NCI-H2081 (cell line): ENCODE results near the gene TEX12.
A peak's percentile ranks its signal among the peaks of the same experiment; 100 is the strongest.
"Not testable (repeated sequence)": the region's sequence is repeated elsewhere in the genome, so short reads cannot be mapped to it uniquely, and the experiment has no call there.

Experiments used
- DNase-seq, 2 experiments: peaks; one replicate each; lab custom pipeline; 2025; lab: John Stamatoyannopoulos, UW

Gene TEX12

DNA sequence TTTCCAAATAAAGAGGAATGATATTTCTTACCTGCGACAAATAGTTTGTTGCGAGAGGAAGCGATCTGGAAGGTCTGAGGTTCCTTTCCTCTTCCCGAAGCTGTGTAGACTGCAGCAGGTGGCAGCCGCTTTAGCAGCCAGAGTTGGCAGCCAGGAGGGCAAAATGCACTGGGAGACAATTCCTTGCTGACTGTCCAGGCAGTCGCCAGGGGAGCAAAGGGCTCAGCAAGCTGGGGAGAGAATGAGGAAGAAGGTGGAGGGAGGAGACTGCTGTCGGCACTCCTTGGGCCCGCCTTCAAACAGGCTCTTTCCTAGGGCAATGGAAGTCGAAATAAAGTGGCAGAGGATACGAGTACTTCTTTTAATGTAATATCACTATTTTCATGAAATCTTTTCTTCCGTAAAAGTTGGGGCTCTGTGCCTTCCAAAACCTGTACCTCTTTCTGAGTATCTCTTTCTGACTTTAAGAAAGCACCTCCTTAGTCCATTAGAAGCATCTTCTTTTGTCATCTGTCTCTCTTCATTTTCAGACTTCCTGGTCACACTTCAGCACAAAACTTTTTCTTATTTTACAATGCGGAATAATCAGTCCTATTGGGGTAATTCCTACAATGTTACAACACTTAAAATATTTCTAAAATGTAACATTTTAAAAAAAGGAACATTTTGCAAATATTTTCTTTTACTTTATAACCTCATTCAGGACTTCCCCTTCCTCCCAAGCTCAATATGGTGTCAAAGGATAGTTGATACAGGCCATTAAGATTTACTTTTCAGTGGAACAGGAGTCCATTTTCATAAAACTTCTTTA, 3.1 kb upstream of the TEX12 start, which contains the start of gene IL18:
IL18 (minus strand) TSS at position 220 of the 811 bp plus-strand sequence. CDS start 9,041 bp downstream, outside the sequence.
- no peak for DNase-seq

DNA sequence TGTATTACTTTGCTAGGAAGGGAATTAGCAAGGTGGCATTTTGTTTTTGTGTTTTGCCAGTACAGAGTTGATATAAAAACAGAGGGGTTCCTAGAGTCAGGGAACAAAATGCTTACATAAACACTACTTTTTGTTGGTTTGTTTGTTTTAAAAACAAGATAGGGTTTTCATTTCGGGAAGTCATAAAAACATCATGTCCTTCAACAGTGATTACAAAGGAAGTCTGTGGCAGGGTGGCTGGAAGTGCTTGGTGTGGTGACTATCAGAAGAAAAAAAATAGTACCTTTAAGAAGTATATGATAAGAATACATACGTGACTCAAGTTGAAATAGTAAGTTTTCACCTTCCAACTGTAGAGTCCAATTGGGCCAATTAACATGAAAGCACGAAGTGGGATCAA, 2.1 kb upstream of the TEX12 start:
- no peak for DNase-seq

DNA sequence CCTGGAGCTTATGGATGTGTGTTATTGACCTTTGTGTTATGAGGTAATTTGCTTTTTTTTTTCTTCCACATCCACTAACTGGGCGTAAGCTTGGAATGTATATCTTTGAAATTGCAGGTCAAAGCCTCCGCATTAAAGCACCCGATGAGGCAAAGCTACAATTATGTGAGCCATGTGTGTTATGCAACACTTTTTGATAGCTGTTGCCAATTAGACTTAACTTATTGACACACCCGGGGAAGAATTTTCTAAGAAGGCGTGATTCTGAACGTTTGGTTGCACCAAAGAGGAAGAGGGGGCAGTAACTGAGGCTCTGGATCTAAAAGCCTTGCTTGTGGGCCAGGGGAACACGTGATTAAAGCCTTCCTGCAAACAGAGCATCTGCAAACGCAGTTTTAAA, 610 bp upstream of the TEX12 start:
- no peak for DNase-seq

DNA sequence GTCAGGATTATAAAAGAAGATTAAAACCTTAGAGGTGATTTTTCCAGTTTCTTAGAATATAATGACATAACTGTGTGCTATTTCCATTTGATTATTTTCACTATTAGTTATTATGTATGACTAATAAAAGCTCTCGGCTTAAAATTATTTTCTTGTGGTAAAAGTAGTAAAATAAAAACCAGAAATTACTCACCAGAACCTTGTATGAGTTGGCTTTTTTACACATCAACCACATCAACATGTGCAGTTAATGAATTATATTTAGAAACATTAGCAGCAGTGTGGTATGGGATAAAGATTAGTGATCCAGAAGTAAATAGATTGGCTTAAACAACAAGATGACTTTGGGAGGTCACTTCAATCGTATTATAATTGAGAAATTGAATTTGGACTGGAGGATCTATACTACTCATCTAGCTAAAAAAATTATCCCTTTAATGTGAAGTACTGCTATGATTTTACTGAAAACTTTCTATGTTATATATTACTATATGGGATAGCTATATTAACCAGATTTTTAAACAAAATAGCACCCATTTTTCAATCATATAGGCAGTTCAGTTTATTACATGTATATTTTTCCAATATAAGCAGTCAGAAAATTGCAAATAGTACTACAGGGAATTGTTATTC, 5.3 kb downstream of the TEX12 start:
- no peak for DNase-seq

DNA sequence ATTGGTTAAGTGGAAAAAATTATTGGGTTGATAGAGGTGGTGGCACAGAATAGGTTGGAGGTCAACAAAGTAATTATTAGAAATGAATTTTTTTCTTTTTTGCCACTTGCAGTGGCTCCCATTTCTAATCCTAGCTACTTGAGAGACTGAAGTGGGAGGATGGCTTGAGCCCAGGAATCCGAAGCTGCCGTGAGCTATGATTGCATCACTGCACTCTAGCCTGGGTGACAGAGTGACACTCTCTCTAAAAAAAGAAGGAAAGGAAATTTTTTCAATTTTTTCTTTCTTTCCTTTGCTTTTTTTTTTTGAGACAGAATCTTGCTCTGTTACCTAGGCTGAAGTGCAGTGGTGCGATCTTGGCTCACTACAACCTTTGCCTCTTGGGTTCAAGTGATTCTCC, 6.0 kb downstream of the TEX12 start:
- DNase-seq: no peak

DNA sequence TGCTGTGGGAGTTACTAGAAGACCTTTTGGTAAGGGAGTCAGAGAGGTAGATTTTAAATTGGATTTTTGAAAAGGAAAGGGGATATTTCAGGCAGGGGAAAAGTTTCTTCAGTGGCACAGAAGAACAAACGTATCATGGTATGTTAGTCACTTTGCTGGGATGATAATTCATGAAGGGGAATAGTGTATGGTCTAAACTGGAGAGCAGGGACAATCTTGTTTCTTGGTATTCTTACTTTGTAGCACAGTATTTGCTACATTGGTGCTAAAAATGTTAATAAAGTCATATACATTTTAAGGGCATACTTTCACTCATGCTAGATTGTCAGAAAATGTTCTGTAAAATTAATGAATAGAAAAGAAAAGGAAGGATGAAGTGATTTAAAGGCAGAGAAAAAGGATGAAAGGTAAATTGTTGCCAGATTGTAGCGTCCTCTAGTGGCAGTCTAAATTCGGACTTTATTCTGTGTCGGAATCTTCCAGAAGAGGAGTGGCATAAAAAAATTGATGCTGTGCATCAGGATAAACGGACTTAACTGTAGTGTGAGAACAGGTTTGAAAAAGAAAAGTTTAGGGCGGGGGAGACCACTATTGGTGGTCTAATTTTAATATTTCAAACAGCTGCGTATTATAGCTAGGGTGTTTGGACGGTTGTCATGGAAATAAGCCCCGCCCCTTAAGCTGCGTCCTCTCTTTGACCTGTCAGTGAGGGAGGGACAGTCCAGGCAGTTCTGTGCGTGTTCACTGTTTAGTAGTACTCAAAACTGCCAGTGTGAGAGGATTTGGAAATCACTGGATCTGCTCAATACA, 7.8 kb downstream of the TEX12 start, which contains the start of gene BCO2:
BCO2 (plus strand) TSS at position 724 of the 810 bp plus-strand sequence. CDS start 90 bp downstream, outside the sequence.
- DNase-seq: peak; percentile 67 to 72

DNA sequence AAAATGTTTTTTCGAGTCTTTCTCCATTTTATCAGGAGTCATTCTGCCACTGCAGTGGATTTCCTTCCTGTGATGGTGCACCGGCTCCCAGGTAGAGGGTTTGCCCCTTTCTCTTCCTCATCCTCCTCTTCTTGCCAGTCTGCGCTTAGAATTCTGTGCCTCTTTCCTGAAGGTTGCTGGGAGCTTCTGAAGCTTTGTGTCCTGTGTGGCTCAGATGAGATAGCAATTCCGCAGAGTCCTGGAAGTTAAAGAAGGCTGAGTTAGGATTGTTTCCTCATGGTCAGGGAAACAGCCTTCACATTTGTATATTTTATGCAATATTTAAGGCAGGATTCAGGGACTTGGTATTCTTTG, 8.4 kb downstream of the TEX12 start:
- DNase-seq: no peak

DNA sequence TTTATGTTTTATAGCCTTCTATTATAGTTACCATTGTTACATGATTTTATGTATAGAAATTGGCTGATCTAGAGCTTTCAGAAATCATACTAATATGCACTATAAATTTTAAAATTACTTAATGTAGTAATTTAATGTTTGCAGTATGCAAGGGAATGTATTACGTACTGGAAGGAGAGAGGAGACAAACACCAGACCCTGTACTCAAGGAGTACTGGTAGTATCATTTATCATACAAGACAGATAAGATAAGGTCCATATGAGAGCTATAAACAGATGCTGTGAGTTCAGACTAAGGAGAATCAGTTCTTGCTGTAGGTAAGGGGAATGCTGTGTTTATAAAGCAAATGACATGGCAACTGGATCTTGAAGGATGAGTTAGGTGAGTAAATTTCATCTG, 8.9 kb downstream of the TEX12 start:
- no peak for DNase-seq

DNA sequence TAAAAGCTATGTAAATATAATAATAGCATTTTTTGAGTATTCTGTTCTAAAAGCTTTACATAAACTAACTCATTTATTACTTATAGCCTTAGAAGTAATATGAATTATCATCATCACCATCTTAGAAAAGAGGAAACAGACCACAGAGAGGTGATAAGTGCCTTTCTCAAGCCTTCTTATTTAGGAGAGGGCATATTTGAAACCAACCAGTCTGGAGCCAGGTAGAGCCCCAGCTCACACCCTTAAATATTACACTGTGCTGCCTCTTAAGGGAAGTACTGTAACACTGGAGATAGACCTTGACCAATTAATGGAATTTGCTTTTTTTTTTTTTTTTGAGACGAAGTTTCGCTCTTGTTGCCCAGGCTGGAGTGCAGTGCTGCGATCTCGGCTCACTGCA, 10.4 kb downstream of the TEX12 start:
- no peak for DNase-seq

DNA sequence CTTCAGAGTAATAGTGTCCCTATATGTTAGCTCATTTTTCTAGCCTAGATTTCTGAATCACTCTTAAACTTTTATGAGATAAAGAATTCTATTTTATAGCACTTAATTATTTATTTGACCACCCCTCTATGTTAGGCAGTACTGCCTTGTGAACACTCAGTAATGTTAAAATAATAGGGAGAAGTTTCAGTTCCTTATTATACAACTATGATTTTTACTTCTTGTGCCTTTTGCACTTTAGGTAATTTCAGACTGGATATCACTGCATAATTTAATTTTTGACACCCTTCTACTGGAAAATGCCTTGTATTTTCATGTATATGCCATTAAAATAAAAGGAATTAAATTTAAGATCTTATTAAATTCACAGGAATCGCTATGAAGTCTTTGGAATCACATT, 11.3 kb downstream of the TEX12 start:
- DNase-seq: no peak

DNA sequence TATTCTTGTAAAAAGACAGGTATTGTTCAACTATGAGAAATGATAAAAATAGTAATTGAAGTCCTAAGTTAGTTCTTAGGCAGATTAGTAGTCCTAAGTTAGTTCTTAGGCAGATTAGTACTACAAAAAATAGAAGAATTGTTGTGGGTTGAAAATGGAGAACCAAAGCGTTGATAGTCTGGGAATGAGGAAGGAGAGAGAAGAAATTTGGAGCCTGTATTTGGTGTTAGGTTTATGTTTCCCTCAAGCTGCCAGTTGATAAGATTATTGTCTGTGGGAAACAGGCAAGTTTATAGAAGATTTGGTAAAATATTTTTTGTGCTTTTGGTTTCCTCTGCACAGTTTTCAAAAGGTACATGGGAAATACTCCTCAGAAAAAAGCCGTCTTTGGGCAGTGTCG, 11.8 kb downstream of the TEX12 start:
- no peak for DNase-seq

DNA sequence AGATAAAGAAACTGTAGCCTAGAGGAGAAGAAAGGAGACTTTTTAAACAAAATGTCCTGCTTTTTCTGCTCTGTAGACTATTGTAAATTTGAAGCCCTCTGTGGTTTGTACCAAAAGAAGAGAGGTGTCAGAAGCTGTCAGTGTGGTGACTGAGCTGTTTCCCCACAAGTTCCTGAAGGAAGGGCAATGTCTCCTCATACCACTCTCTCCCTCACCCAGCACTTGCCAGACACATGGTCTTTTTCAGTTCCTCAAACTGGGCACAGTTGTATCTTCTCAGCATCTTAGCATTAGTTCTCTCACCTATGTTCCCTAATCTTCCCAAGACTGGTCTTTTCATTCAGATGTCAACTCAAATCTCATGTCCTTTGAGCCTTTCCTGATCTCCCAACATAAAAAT, 12.4 kb downstream of the TEX12 start:
- DNase-seq: no peak

DNA sequence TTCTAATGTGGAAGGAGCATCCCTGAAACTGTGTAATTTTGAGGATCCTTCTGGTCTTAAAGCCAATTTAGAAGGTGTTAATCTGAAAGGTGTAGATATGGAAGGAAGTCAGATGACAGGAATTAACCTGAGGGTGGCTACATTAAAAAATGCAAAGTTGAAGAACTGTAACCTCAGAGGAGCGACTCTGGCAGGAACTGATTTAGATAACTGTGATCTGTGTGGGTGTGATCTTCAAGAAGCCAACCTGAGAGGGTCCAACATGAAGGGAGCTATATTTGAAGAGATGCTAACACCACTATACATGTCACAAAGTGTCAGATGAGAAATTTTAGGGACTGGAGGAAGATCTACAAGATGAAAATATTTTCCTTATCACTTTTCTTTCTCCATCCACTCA, 15.7 kb downstream of the TEX12 start:
- no peak for DNase-seq

DNA sequence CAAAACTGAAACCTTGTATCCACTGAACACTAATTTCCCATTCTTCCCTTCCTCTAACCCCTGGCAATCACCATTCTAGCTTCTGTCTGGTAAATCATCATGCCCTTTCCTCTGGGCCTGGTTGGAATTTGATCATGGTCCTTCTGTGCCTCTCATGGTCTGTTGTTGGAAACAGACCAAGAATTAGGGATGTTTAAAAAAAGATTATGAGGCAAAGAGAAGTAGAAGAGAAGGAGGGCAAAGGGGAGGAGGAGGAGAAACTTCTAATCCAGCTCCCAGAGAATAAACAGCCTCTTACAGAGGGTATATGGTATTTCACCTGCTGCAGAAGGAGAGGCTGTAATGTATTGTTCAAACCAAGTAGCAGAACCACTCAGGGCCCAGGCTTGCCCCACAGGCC, 18.7 kb downstream of the TEX12 start:
- DNase-seq: no peak

DNA sequence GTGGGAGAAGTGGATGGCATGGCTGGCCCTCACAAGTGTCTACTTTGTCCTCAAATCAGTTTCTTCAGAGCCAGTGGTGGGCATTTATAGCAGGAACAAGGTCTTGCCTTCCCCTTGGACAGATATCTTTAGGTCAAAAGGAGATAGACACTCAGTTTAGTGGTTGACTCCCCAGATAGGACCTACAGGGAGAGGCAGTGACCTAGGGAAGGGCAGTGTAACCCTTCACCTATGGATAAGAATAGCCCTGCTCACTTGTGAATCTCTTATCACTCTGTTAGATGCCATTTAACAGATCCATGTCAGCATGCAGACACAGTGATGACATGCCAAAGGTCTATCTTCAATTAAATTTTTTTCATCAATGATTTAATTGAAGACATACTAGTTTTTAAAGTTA, 19.1 kb downstream of the TEX12 start:
- DNase-seq: no peak

DNA sequence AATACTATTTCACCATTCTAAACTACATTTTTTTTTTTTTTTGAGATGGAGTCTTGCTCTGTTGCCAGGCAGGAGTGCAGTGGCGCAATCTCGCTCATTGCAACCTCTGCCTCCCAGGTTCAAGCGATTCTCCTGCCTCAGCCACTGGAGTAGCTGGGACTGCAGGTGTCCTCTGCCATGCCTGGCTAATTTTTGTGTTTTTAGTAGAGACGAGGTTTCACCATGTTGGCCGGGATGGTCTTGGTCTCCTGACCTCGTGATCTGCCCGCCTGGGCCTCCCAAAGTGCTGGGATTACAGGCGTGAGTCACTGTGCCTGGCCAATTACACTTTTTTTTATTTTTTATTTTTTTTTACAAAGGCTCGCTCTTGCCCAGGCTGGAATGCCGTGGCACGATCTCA, 27.9 kb downstream of the TEX12 start:
- DNase-seq: not testable (repeated sequence)

DNA sequence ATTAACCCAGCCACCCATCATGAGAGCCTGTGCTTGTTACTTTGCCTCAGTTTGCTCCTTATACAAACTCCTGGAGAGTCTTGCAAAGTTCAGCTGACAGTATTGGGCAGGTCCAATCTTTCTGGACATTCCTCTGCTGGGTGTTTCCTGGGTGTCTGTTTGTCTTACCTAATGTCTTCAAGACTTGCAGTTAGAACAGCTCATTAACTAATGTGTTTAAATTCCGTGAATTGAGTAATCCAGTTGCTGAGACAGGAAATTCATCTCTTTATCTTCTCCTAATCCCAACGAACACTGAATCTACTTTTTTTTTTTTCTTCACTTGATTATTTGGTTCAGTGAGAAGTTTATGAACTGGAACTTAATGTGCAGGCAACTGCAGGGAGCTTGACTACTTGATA, 28.8 kb downstream of the TEX12 start:
- DNase-seq: no peak

DNA sequence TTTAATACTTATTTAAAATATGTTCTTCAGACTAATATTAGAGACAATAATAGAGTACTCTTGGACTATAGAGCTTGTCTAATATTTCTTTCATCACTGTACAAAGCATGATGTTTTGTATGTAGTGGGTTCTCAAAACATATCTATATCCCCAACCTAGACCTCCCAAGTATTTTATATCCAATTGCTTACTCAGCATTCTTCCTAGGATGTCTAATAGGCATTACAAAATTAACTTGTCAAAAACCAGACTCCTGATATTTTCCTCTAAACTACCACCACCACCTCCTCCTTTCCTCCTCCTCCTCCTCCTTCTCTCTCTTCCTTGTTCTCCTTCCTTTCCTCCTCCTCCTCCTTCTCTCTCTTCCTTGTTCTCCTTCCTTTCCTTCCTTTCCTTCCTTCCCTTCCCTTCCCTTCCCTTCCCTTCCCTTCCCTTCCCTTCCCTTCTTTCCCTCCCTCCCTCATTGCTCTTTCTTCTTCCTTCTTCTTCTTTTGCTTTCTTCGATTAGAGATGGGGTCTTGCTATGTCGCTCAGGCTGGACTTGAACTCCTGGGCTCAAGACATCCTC, 29.4 kb downstream of the TEX12 start:
- DNase-seq: no peak

DNA sequence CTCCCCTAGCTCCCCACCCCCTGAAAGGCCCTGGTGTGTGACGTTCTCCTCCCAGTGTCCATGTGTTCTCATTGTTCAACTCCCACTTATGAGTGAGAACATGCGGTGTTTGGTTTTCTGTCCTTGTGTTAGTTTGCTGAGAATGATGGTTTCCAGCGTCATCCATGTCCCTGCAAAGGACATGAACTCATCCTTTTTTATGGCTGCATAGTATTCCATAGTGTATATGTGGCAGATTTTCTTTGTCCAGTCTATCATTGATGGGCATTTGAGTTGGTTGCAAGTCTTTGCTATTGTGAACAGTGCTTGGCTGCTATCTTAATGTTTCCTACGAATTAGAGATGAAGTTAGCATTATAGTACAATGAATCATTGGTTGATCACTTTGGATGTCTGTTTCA, 31.9 kb downstream of the TEX12 start:
- not testable (repeated sequence) for DNase-seq

DNA sequence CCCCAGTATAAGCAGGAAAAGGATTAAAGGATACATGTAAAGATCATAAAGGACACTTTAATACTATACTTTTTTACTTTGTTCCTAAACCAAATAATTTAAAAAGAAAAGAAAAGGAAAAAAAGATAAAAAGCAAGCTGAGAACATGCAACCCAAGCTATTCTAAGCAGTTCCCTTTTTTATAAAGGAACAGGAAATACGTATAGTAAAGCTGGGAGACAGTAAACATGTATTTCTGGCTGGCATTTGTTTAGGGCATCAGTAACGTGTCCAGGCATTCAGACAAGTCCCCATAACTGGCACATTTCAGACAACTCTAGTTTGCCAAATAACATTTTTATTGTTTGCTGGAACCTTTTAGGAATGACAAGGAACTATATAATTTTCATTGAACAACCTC, 33.1 kb downstream of the TEX12 start:
- no peak for DNase-seq

DNA sequence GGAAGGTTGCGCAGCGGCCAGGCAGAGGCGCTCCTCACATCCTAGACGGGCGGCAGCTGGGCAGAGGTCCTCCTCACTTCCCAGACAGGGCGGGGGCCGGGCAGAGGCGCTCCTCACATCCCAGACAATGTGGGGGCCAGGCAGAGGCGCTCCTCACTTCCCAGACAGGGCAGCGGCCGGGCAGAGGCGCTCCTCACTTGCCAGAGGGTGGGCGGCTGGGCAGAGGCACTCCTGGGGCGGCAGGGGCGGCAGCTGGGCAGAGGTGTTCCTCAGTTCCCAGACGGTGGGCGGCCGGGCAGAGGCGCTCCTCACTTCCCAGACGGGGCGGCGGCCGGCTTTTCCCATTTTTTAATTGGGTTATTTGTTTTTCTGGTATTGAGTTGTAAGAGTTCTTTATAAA, 38.9 kb downstream of the TEX12 start:
- DNase-seq: no peak

DNA sequence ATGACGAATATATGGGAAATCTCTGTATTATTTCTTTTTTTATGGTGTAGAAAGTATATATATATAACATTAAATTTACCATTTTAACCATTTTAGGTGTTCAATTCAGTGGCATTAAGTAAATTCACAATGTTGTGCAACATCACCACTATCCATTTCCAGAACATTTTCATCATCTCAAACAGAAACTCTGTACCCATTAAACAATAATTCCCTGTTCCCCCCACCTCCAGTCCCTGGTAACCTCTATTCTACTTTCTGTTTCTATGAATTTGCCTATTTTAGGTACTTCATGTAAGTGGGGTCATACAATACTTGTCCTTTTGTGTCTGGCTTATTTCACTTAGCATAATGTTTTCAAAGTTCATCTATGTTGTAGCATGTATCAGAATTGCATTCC, 43.7 kb downstream of the TEX12 start:
- no peak for DNase-seq

DNA sequence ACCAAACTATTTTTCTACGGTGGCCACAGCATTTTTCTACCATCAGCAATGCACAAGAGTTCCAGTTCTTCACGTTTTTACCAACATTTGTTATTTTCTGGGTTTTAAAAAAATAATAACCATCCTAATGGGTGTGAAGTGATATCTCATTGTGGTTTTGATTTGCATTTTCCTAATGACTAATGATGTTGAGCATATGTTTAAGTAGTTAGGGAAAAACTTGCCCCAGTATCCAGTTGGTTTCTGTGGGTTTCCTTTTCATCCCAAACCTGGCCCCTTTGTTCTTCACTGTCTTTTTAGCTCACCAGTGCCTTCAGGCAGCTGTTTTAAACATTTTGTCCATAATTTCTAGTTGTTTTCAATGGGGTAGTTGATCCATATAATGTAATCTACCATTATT, 44.4 kb downstream of the TEX12 start:
- no peak for DNase-seq
